HepG2 (cell line): ENCODE results near the gene VPS9D1. TPM values are rescaled to one million over a fixed set of nuclear protein-coding genes. Genes with fewer than 3 reads are reported as not detected.
A peak's percentile ranks its signal among the peaks of the same experiment; 100 is the strongest.

ENCODE experiments used
- ATAC-seq: fragments of 200-7000 bp; cut with Tn5 transposase; 3 replicates; pipeline ENCODE4 v1.9.1; 2020; ENCODE audit warnings: mild to moderate bottlenecking, moderate library complexity
- BruUV-seq: library from RNA; stranded (reverse); fragments of 400-500 nt; replicated peaks from 2 replicates; lab custom pipeline; 2021; lab: Mats Ljungman, UMichigan
- CTCF ChIA-PET: fragments of 300-600 bp; formaldehyde crosslinking; extraction: SDS; loops from one replicate; lab custom pipeline; 2021; ENCODE audit warnings: low total read pairs, inconsistent platforms, low intra/inter-chr PET ratio; lab: Yijun Ruan, JAX
- POLR2A ChIA-PET: fragments of 350-600 bp; sonication (Branson Sonifier 250); formaldehyde crosslinking; loops from one replicate; lab custom pipeline; 2020; ENCODE audit warnings: antibody characterized with exemption, inconsistent platforms; lab: Yijun Ruan, JAX
- DNase-seq: peaks from one replicate; pipeline ENCODE4 v3.0.0-alpha.2; 2015; ENCODE audit warnings: low spot score
- FAIRE-seq: peaks from 3 replicates; lab custom pipeline; 2011; peaks lifted over from hg19 to GRCh38; lab: Jason Lieb, UNC
- H2AFZ ChIP-seq: one replicate; pipeline ENCODE4 v1.6.1; 2011; ENCODE audit warnings: low read length, inconsistent platforms
- H3K27ac ChIP-seq: fragments of 300-600 bp; 3 replicates; pipeline ENCODE4 v1.8.0; 2011; ENCODE audit warnings: mixed run types, mild to moderate bottlenecking, mixed read lengths, low read length, inconsistent platforms; ENCODE audit not compliant: insufficient read depth; ENCODE audit errors: extremely low read length
- H3K27me3 ChIP-seq, 2 experiments: fragments of 200-600 bp in 1 of 2; 2 replicates in 1 of 2; 3 replicates in 1 of 2; pipeline versions ENCODE4 v1.6.0 to v1.8.0; 2011; ENCODE audit warnings: low read length in 2 of 2, mild to moderate bottlenecking in 2 of 2, moderate library complexity in 2 of 2, inconsistent platforms in 1 of 2; ENCODE audit not compliant: insufficient read depth in 2 of 2, control insufficient read depth in 1 of 2
- H3K36me3 ChIP-seq, 2 experiments: fragments of 200-600 bp in 1 of 2; replicated peaks in 1 of 2; 2 replicates in 1 of 2; 3 replicates in 1 of 2; pipeline versions ENCODE4 v1.5.1 to v1.8.0; 2011; ENCODE audit warnings: low read length in 2 of 2, inconsistent platforms in 1 of 2; ENCODE audit not compliant: insufficient read depth in 2 of 2, control insufficient read depth in 1 of 2
- H3K4me1 ChIP-seq: 2 replicates; pipeline ENCODE4 v1.5.1; 2012; ENCODE audit warnings: low read length, inconsistent platforms; ENCODE audit not compliant: insufficient read depth
- H3K4me2 ChIP-seq: 2 replicates; pipeline ENCODE4 v1.6.0; 2011; ENCODE audit warnings: low read depth, low read length, inconsistent platforms
- H3K4me3 ChIP-seq, 3 experiments: fragments of 200-600 bp in 1 of 3; sonication (generic), shearing (Covaris generic) in 1 of 3; replicated peaks in 1 of 3; 2 replicates each; pipeline ENCODE4 v1.5.1; 2011 to 2016; ENCODE audit warnings: low read length in 3 of 3, inconsistent platforms in 2 of 3, low read depth in 2 of 3, mild to moderate bottlenecking in 2 of 3, control low read depth in 1 of 3, mixed read lengths in 1 of 3; ENCODE audit not compliant: insufficient read depth in 1 of 3
- H3K79me2 ChIP-seq: one replicate; pipeline ENCODE4 v1.6.1; 2011; ENCODE audit warnings: low read length, inconsistent platforms; ENCODE audit not compliant: insufficient read depth
- H3K9ac ChIP-seq: 2 replicates; pipeline ENCODE4 v1.6.0; 2011; ENCODE audit warnings: mild to moderate bottlenecking, low read depth, low read length, inconsistent platforms; ENCODE audit not compliant: insufficient read depth
- H3K9me3 ChIP-seq: 2 replicates; pipeline ENCODE4 v1.5.1; 2012; ENCODE audit warnings: mild to moderate bottlenecking, low read length
- H4K20me1 ChIP-seq: 2 replicates; pipeline ENCODE4 v1.6.0; 2011; ENCODE audit warnings: inconsistent platforms, mild to moderate bottlenecking, low read length, moderate library complexity; ENCODE audit not compliant: insufficient read depth
- CEBPB ChIP-seq: IDR thresholded peaks from 2 replicates; pipeline ENCODE4 v1.6.1; 2011; ENCODE audit warnings: low read depth, low read length, improper control_type of control experiment, borderline replicate concordance
- CEBPG ChIP-seq: IDR thresholded peaks from 2 replicates; pipeline ENCODE4 v1.6.1; 2016
- JARID2 ChIP-seq: sonication (generic); formaldehyde crosslinking; IDR thresholded peaks from 2 replicates; pipeline ENCODE4 v1.8.1; 2023; ENCODE audit warnings: missing genetic modification reagents, inconsistent platforms; ENCODE audit not compliant: insufficient replicate concordance
- MYC ChIP-seq: sonication (generic); formaldehyde crosslinking; IDR thresholded peaks from 2 replicates; pipeline ENCODE4 v1.9.0; 2021; ENCODE audit warnings: missing genetic modification reagents, borderline replicate concordance
- NBN ChIP-seq: fragments of 450-650 bp; conservative IDR thresholded peaks from 2 replicates; pipeline ENCODE4 v1.6.1; 2017
- ZEB1 ChIP-seq: IDR thresholded peaks from 2 replicates; pipeline ENCODE4 v1.6.1; 2012; ENCODE audit warnings: mild to moderate bottlenecking, low read depth, inconsistent platforms; ENCODE audit not compliant: insufficient replicate concordance
- ZFP36L2 ChIP-seq: sonication (generic); formaldehyde crosslinking; IDR thresholded peaks from 2 replicates; pipeline ENCODE4 v1.4.0; 2020; ENCODE audit warnings: missing genetic modification reagents
- ZNF713 ChIP-seq: sonication (generic); formaldehyde crosslinking; IDR thresholded peaks from 2 replicates; pipeline ENCODE4 v1.4.0; 2020; ENCODE audit warnings: mild to moderate bottlenecking, missing genetic modification reagents
- WGBS: methylation state at CpG from one replicate; pipeline ENCODE4 v1.1.6; 2017; ENCODE audit warnings: low lambda C conversion rate; 5-methylcytosine and 5-hydroxymethylcytosine counted together
- in situ Hi-C: cut with HindIII; loops from 2 replicates; pipeline ENCODE4 v1.10.0; 2017; ENCODE audit warnings: low pct_unique_long_range_greater_than_20kb; ENCODE audit not compliant: extremely low pct_ligation_motif_present
- intact Hi-C: fragments of 100-400 bp; cut with micrococcal nuclease; formaldehyde crosslinking; loops from one replicate; pipeline ENCODE4 v1.10.0; 2022; ENCODE audit not compliant: unreplicated experiment
- polyA plus RNA-seq, 8 experiments: library from polyadenylated mRNA; depleted of rRNA in 3 of 8; stranded (reverse) in 7 of 8; unstranded in 1 of 8; fragments of >200 nt; fragmentation: Illumina TruSeq in 4 of 8; extraction: Trizol in 4 of 8; gene quantifications; 2 replicates each; pipeline versions ENCODE4 v1.2.1 to v1.2.3, GENCODE V29; 2011 to 2016; ENCODE audit warnings: low read depth in 4 of 8, missing spikeins in 1 of 8, mixed read lengths in 1 of 8; ENCODE audit not compliant: insufficient read depth in 1 of 8
- total RNA-seq, 5 experiments: library from RNA; depleted of rRNA; stranded (reverse); fragments of >200 nt; fragmentation: Illumina TruSeq; extraction: Trizol; gene quantifications; 2 replicates each; pipeline ENCODE4 v1.2.3, GENCODE V29; 2016; ENCODE audit warnings: low read depth in 1 of 5

VPS9D1 gene
- total and polyA plus RNA-seq, 2 of the 13 experiments (the other 11 are each of a cell fraction or from before 2014, with no cell fraction given), result 10.1 to 13.2 TPM

- H3K79me2 ChIP-seq, result no peaks in the 10 kb centered on the region
- in situ Hi-C loops (no loop called here), intact Hi-C loops (no loop called here)
- no peak for FAIRE-seq
- WGBS, result 89% methylated on average over 9 of the region's 10 CpGs
- H4K20me1 ChIP-seq, result no peaks in the 10 kb centered on the region
- no peak; the same call in 1 of the 3 replicates for ATAC-seq
- H3K9ac ChIP-seq, result no peak overlapping the region
- no peak overlapping the region for H3K4me2 ChIP-seq
- H3K36me3 ChIP-seq, result peaks cover 49 to 85% of the 10 kb centered on the region in 2 experiments
- H3K27me3 ChIP-seq, result no peaks in the 10 kb centered on the region
- no peak overlapping the region for H2AFZ ChIP-seq
- H3K4me1 ChIP-seq, result no peaks in the 10 kb centered on the region
- H3K27ac ChIP-seq, result no peak overlapping the region
- CTCF ChIA-PET, result no interaction called here
- no TSS peak for BruUV-seq
- POLR2A ChIA-PET, result no interaction called here
- H3K4me3 ChIP-seq, result no peak overlapping the region
- TF ChIP-seq NBN (no peak), ZEB1 (no peak)
- TF ChIP-seq, all 625 proteins: peak for 0
- H3K9me3 ChIP-seq, result no peaks in the 10 kb centered on the region
- DNase-seq, result no peak
Observed at GRCh38 chr16:89765292-89765830, 44.7 kb upstream of the VPS9D1 start.

GRCh38 chr16:89764711-89765201 is 44.1 kb upstream of the VPS9D1 start:
- H3K9me3 ChIP-seq, result no peaks in the 10 kb centered on the region
- no peak overlapping the region for H3K9ac ChIP-seq
- no peaks in the 10 kb centered on the region for H4K20me1 ChIP-seq
- ATAC-seq, result peak; percentile 30
- no peaks in the 10 kb centered on the region for H3K4me1 ChIP-seq
- no peak overlapping the region for H3K4me3 ChIP-seq
- FAIRE-seq, result no peak
- POLR2A ChIA-PET, result no interaction called here
- WGBS, result 89% methylated on average over 18 of the region's 18 CpGs
- CTCF ChIA-PET, result no interaction called here
- BruUV-seq, result no TSS peak
- no peak overlapping the region for H3K27ac ChIP-seq
- DNase-seq, result no peak
- intact Hi-C loops (no loop called here), in situ Hi-C loops (no loop called here)
- no peak for TF ChIP-seq MYC
- TF ChIP-seq JARID2, result no peak
- peak; percentile 52 for TF ChIP-seq CEBPG
- TF ChIP-seq ZNF713 (CRISPR knock-in tag), result no peak
- peak; percentile 97 for TF ChIP-seq CEBPB
- no peak for TF ChIP-seq ZFP36L2
- H2AFZ ChIP-seq, result no peak overlapping the region
- peaks cover 48 to 85% of the 10 kb centered on the region in 2 experiments for H3K36me3 ChIP-seq
- no peak overlapping the region for H3K4me2 ChIP-seq
- H3K79me2 ChIP-seq, result no peaks in the 10 kb centered on the region
- H3K27me3 ChIP-seq, result no peaks in the 10 kb centered on the region
